Ishikawa (cell line): Measurements from ENCODE around the gene GLYATL1.

Source experiments
- CEBPB ChIP-seq: IDR thresholded peaks from 2 replicates; pipeline ENCODE4 v1.6.1; 2012
- EP300 ChIP-seq: IDR thresholded peaks from 2 replicates; pipeline ENCODE4 v1.6.1; 2012; ENCODE audit warnings: borderline replicate concordance
- FOXM1 ChIP-seq: IDR thresholded peaks from 2 replicates; pipeline ENCODE4 v1.6.1; 2012; ENCODE audit warnings: low read depth, borderline replicate concordance
- NFIC ChIP-seq: IDR thresholded peaks from 2 replicates; pipeline ENCODE4 v1.6.1; 2012
- RAD21 ChIP-seq: IDR thresholded peaks from 2 replicates; pipeline ENCODE4 v1.6.1; 2012; ENCODE audit warnings: low read depth
- REST ChIP-seq: IDR thresholded peaks from 2 replicates; pipeline ENCODE4 v1.6.1; 2012; ENCODE audit warnings: low read depth, mild to moderate bottlenecking
- TAF1 ChIP-seq: IDR thresholded peaks from 2 replicates; pipeline ENCODE4 v1.6.1; 2012; ENCODE audit warnings: low read depth, mild to moderate bottlenecking
- TCF12 ChIP-seq: IDR thresholded peaks from 2 replicates; pipeline ENCODE4 v1.6.1; 2012; ENCODE audit warnings: low read depth
- TEAD4 ChIP-seq: IDR thresholded peaks from 2 replicates; pipeline ENCODE4 v1.6.1; 2012
- YY1 ChIP-seq: IDR thresholded peaks from 2 replicates; pipeline ENCODE4 v1.6.1; 2012; ENCODE audit warnings: low read depth
- TF ChIP-seq, protein P1 (sequence below): IDR thresholded peaks from 2 replicates; pipeline ENCODE4 v1.6.1; 2012

GRCh38 chr11:58992489-58992888, 53.2 kb downstream of the GLYATL1 start:
- TF ChIP-seq REST (no peak), EP300 (no peak), RAD21 (no peak), TAF1 (no peak), FOXM1 (no peak), YY1 (no peak), NFIC (no peak), CEBPB (no peak), TEAD4 (no peak), TCF12 (no peak)
- TF ChIP-seq, protein P1, sequence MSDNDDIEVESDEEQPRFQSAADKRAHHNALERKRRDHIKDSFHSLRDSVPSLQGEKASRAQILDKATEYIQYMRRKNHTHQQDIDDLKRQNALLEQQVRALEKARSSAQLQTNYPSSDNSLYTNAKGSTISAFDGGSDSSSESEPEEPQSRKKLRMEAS: no peak
